Uterus (tissue), 4 donors: ENCODE data around the gene RPL38. TPM values are rescaled to one million over a fixed set of nuclear protein-coding genes. Genes with fewer than 3 reads are reported as not detected.

ENCODE experiments used
- DNase-seq, 2 donors: peaks; one replicate each; pipeline ENCODE4 v3.0.0-alpha.2; 2019 to 2020
- H3K27ac ChIP-seq, 2 donors: fragments of 200-600 bp; sonication (generic); 1 replicate in 1 of 2; 2 replicates in 1 of 2; pipeline ENCODE4 v1.5.1; 2016 to 2018
- H3K27me3 ChIP-seq, 2 donors: fragments of 200-600 bp; sonication (generic); one replicate each; pipeline ENCODE4 v1.5.1; 2018 to 2019; ENCODE audit warnings: control low read depth in 1 of 2
- H3K36me3 ChIP-seq, 2 donors: fragments of 200-600 bp; sonication (generic); one replicate each; pipeline ENCODE4 v1.5.1; 2019; ENCODE audit warnings: control low read depth in 1 of 2
- H3K4me1 ChIP-seq, 2 donors: fragments of 200-600 bp; sonication (generic); one replicate each; pipeline ENCODE4 v1.5.1; 2018 to 2019; ENCODE audit warnings: control low read depth in 1 of 2
- H3K4me3 ChIP-seq, 2 donors: fragments of 200-600 bp; sonication (generic); 1 replicate in 1 of 2; 2 replicates in 1 of 2; pipeline ENCODE4 v1.5.1; 2018 to 2019; ENCODE audit warnings: mild to moderate bottlenecking in 1 of 2
- H3K9me3 ChIP-seq, 2 donors: fragments of 200-600 bp; sonication (generic); one replicate each; pipeline ENCODE4 v1.5.1; 2019; ENCODE audit warnings: control low read depth in 1 of 2
- POLR2A ChIP-seq, 2 donors: fragments of 450-650 bp; IDR thresholded peaks; one replicate each; pipeline ENCODE4 v1.6.1; 2016; ENCODE audit warnings: antibody characterized with exemption in 2 of 2, mild to moderate bottlenecking in 1 of 2, moderate library complexity in 1 of 2
- intact Hi-C: fragments of 100-400 bp; cut with DNase I; formaldehyde crosslinking; loops from one replicate; pipeline ENCODE4 v1.15.1; 2023; ENCODE audit warnings: low total_unique reads
- total RNA-seq, 4 donors: library from RNA; depleted of rRNA in 3 of 4; stranded (reverse); fragments of >200 nt in 3 of 4; gene quantifications; one replicate each; pipeline versions ENCODE4 v1.1.0 to v1.2.4, GENCODE V29; 2014 to 2023
- TF ChIP-seq, protein P1 (sequence below), 4 experiments: fragments of 200-600 bp in 2 of 4; fragments of 450-650 bp in 2 of 4; sonication (generic) in 2 of 4; IDR thresholded peaks; one replicate each; pipeline ENCODE4 v1.5.1; 2016 to 2019; ENCODE audit warnings: antibody characterized with exemption in 4 of 4, mild to moderate bottlenecking in 2 of 4, moderate library complexity in 1 of 4
- donor health status: DM: yes; HTN: yes; CAD: no.

RPL38 gene
- total RNA-seq, 4 donors from 2014 or later = 87.9 to 1,969 (median 610) TPM

DNA sequence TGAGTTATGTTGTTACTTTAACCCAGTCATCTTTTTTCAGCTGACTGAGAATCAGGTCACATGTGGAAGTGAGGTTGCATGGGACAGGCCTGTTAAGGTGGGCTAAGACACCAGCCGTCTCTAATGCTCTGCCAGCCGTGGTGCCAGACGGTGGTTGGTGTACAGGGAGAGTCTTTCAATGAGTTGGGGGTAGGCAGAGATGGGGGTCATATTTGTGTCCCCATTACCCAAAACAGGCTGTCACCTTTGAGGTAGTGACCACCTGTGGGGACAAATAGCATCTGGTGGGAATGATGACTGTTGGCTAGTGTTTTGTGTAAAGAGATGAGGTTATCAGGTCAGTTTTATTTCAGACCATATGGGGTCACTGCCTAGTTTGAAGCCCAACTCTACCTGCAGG lies 1.8 kb downstream of the RPL38 start:
- DNase-seq = no peak
- intact Hi-C loops = no loop called here
- H3K9me3 ChIP-seq = no peaks in the 10 kb centered on the region
- no peak overlapping the region for H3K27ac ChIP-seq
- no peak for TF ChIP-seq POLR2A (IDR thresholded peaks at IDR 0.05)
- TF ChIP-seq, protein P1, sequence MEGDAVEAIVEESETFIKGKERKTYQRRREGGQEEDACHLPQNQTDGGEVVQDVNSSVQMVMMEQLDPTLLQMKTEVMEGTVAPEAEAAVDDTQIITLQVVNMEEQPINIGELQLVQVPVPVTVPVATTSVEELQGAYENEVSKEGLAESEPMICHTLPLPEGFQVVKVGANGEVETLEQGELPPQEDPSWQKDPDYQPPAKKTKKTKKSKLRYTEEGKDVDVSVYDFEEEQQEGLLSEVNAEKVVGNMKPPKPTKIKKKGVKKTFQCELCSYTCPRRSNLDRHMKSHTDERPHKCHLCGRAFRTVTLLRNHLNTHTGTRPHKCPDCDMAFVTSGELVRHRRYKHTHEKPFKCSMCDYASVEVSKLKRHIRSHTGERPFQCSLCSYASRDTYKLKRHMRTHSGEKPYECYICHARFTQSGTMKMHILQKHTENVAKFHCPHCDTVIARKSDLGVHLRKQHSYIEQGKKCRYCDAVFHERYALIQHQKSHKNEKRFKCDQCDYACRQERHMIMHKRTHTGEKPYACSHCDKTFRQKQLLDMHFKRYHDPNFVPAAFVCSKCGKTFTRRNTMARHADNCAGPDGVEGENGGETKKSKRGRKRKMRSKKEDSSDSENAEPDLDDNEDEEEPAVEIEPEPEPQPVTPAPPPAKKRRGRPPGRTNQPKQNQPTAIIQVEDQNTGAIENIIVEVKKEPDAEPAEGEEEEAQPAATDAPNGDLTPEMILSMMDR (IDR thresholded peaks at IDR 0.05) = no peak
- peaks cover 0 to 10% of the 10 kb centered on the region in 2 donors for H3K4me1 ChIP-seq
- H3K36me3 ChIP-seq = no peaks in the 10 kb centered on the region
- H3K4me3 ChIP-seq = no peak overlapping the region
- no peaks in the 10 kb centered on the region for H3K27me3 ChIP-seq

- no peak overlapping the region for H3K4me3 ChIP-seq
- DNase-seq = no peak
- no peaks in the 10 kb centered on the region for H3K27me3 ChIP-seq
- peaks cover 0 to 10% of the 10 kb centered on the region in 2 donors for H3K4me1 ChIP-seq
- intact Hi-C loops = no loop called here
- no peaks in the 10 kb centered on the region for H3K9me3 ChIP-seq
- no peak overlapping the region for H3K27ac ChIP-seq
- no peaks in the 10 kb centered on the region for H3K36me3 ChIP-seq
- TF ChIP-seq, protein P1 (IDR thresholded peaks at IDR 0.05) = no peak
- TF ChIP-seq POLR2A (IDR thresholded peaks at IDR 0.05) = no peak
Observed at GRCh38 chr17:74206332-74206818, 2.9 kb downstream of the RPL38 start.

- no peaks in the 10 kb centered on the region for H3K27me3 ChIP-seq
- no peaks in the 10 kb centered on the region for H3K36me3 ChIP-seq
- H3K27ac ChIP-seq = no peak overlapping the region
- peak; percentile 61 to 62 for DNase-seq
- H3K9me3 ChIP-seq = no peaks in the 10 kb centered on the region
- H3K4me1 ChIP-seq = peaks cover 0 to 12% of the 10 kb centered on the region in 2 donors
- TF ChIP-seq POLR2A (IDR thresholded peaks at IDR 0.05) = no peak
- TF ChIP-seq, protein P1 (IDR thresholded peaks at IDR 0.05) = peak; percentile 84 to 94 (median 88)
- intact Hi-C loops = no loop called here
- H3K4me3 ChIP-seq = no peak overlapping the region
Observed at GRCh38 chr17:74210191-74211140, 7.0 kb downstream of the RPL38 start.

- TF ChIP-seq POLR2A (IDR thresholded peaks at IDR 0.05) = no peak
- TF ChIP-seq, protein P1 (IDR thresholded peaks at IDR 0.05) = no peak
- no peaks in the 10 kb centered on the region for H3K9me3 ChIP-seq
- H3K27me3 ChIP-seq = no peaks in the 10 kb centered on the region
- DNase-seq = no peak
- intact Hi-C loops = no loop called here
- no peak overlapping the region for H3K4me3 ChIP-seq
- peaks cover 0 to 12% of the 10 kb centered on the region in 2 donors for H3K4me1 ChIP-seq
- H3K27ac ChIP-seq = no peak overlapping the region
- H3K36me3 ChIP-seq = no peaks in the 10 kb centered on the region
Observed at GRCh38 chr17:74211141-74211911, 7.8 kb downstream of the RPL38 start.

- no peak for DNase-seq
- Histone ChIP-seq H3K36me3 (no peaks in the 10 kb centered on the region), H3K4me3 (peak overlapping the region; percentile 48 to 53), H3K4me1 (peaks cover 0 to 12% of the 10 kb centered on the region in 2 donors), H3K27ac (no peak overlapping the region), H3K27me3 (no peaks in the 10 kb centered on the region), H3K9me3 (no peaks in the 10 kb centered on the region)
- TF ChIP-seq POLR2A (IDR thresholded peaks at IDR 0.05) = no peak
- TF ChIP-seq, protein P1 (IDR thresholded peaks at IDR 0.05) = no peak
- intact Hi-C loops = no loop called here
Observed at GRCh38 chr17:74211912-74212208, 8.4 kb downstream of the RPL38 start.
